Endothelial cell (in vitro differentiated cells): ENCODE measurements around the gene WHRN. TPM values are rescaled to one million over a fixed set of nuclear protein-coding genes. Genes with fewer than 3 reads are reported as not detected.

Experiments
- DNase-seq: peaks from one replicate; pipeline ENCODE4 v3.0.0; 2021; ENCODE audit warnings: low spot score
- H3K27ac Mint-ChIP-seq: one replicate; pipeline ENCODE4 v1.8.0; 2021; ENCODE audit warnings: mixed read lengths, inconsistent platforms; ENCODE audit not compliant: unreplicated experiment
- H3K27me3 Mint-ChIP-seq: one replicate; pipeline ENCODE4 v1.8.0; 2021; ENCODE audit warnings: mild to moderate bottlenecking, moderate library complexity, mixed read lengths, inconsistent platforms; ENCODE audit not compliant: unreplicated experiment
- H3K36me3 Mint-ChIP-seq: one replicate; pipeline ENCODE4 v1.8.0; 2021; ENCODE audit warnings: mild to moderate bottlenecking, low read depth, mixed read lengths, inconsistent platforms; ENCODE audit not compliant: unreplicated experiment
- H3K4me1 Mint-ChIP-seq: one replicate; pipeline ENCODE4 v1.8.0; 2021; ENCODE audit warnings: mild to moderate bottlenecking, mixed read lengths, inconsistent platforms; ENCODE audit not compliant: unreplicated experiment
- H3K4me3 Mint-ChIP-seq: one replicate; pipeline ENCODE4 v1.8.0; 2021; ENCODE audit warnings: mild to moderate bottlenecking, mixed read lengths, inconsistent platforms; ENCODE audit not compliant: unreplicated experiment
- H3K9me3 Mint-ChIP-seq: one replicate; pipeline ENCODE4 v1.8.0; 2021; ENCODE audit warnings: mixed read lengths, inconsistent platforms; ENCODE audit not compliant: unreplicated experiment
- total RNA-seq: library from RNA; stranded (reverse); fragmentation: NEBNext Ultra II Directional; extraction: Animal tissue kit (Norgen Biotek cat#: 25700); gene quantifications from one replicate; pipeline ENCODE4 v1.2.1, GENCODE V29; 2021; ENCODE audit not compliant: unreplicated experiment
- TF ChIP-seq, protein P1 (sequence below): fragments of 200-600 bp; sonication (generic); IDR thresholded peaks from one replicate; pipeline ENCODE4 v1.5.0; 2021; ENCODE audit warnings: antibody characterized with exemption; ENCODE audit not compliant: unreplicated experiment

Gene WHRN
- total RNA-seq, 1 donor from 2014 or later: 4.1 TPM

DNA sequence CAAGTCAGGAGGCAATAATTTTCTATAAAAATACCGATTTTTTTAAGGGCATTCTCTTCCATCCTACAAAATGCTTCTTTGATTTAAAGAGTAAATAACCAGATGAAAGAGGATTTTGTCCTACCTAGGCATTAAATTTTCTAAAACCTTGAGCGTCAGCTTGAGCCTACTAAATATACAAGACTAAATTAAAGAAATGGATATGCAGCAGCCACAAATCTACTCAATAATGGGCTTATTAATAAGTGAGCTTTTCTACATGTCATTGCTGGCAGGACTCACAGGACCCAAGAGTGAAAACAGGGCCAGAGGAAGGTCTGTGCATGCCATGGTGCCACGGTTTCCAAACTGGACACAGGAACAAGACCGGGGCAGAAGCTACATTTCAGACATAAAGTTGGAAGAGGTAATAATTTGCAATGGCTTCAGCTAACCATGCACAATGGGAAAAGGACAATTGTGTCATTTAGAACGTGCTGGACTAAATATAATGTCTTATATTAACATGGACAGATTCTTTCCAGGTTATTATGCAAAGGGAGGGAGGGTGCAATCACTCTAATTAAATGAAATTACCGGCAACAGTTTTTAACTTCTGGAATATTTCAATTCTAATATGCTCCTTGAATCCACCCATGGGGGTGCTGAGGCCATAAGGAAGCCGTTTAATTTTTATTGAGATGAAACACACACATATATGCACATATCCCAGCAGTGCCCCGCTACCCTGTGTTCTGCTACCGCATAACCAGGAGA lies 5.2 kb downstream of the WHRN start:
- no peak for DNase-seq
- H3K27ac Mint-ChIP-seq: no peak overlapping the region
- H3K9me3 Mint-ChIP-seq: no peaks in the 10 kb centered on the region
- TF ChIP-seq, protein P1, sequence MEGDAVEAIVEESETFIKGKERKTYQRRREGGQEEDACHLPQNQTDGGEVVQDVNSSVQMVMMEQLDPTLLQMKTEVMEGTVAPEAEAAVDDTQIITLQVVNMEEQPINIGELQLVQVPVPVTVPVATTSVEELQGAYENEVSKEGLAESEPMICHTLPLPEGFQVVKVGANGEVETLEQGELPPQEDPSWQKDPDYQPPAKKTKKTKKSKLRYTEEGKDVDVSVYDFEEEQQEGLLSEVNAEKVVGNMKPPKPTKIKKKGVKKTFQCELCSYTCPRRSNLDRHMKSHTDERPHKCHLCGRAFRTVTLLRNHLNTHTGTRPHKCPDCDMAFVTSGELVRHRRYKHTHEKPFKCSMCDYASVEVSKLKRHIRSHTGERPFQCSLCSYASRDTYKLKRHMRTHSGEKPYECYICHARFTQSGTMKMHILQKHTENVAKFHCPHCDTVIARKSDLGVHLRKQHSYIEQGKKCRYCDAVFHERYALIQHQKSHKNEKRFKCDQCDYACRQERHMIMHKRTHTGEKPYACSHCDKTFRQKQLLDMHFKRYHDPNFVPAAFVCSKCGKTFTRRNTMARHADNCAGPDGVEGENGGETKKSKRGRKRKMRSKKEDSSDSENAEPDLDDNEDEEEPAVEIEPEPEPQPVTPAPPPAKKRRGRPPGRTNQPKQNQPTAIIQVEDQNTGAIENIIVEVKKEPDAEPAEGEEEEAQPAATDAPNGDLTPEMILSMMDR: no peak
- H3K27me3 Mint-ChIP-seq: peaks cover 16% of the 10 kb centered on the region
- no peaks in the 10 kb centered on the region for H3K4me1 Mint-ChIP-seq
- no peaks in the 10 kb centered on the region for H3K36me3 Mint-ChIP-seq
- H3K4me3 Mint-ChIP-seq: no peak overlapping the region

DNA sequence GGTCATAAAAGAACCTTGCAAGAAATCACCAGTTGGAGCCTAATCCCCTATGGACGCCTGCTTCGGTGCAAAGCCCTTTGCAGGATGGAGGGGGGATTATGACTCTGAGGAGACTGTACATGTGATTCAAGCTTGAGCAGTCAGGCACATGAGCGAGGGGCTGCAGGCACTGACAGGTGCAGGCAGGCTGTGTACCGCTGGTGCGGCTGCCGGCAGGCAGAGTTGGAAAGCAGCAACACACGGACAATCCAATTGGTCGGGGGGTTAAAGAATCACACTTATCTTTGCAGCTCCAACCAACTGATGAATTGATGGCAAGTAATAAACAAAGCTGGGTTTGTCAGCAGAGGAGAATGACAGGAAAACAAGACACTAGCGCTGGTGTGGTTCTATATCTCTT lies 5.7 kb downstream of the WHRN start:
- Mint-ChIP-seq H3K4me3 (no peak overlapping the region), H3K27me3 (peaks cover 18% of the 10 kb centered on the region), H3K9me3 (no peaks in the 10 kb centered on the region), H3K36me3 (no peaks in the 10 kb centered on the region), H3K4me1 (no peaks in the 10 kb centered on the region), H3K27ac (no peak overlapping the region)
- TF ChIP-seq, protein P1: no peak
- DNase-seq: no peak

DNA sequence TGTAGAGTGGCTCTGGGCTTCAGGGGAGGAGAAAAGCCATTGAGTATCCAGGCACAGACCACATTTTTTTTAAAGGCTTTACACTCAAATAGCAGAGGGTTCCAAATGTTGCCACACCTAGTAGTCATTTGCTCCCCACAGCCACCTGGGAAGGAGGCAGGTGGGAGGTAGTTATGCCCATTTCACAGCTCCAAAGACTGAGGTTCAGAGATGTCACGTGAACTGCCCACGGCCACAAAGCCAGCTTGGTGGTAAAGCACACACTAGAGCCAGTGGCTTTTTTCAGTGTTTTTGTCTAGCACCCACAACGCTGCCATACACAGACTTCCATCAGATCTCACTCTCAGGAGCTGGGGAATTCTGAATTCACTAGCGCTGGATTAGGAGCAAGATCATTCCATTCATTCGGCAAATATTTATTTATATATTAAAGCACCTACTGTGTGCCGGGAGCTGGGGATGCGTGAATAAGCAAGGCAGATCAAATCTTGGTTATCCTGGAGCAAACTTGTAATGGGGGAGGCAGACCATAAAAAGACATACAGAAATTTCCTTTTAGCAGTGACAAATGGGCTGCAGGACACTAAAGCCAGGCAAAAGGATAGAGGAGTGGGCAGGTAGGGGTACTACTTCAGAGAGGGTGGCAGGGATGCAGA lies 7.4 kb downstream of the WHRN start:
- H3K9me3 Mint-ChIP-seq: no peaks in the 10 kb centered on the region
- TF ChIP-seq, protein P1: no peak
- H3K4me3 Mint-ChIP-seq: no peak overlapping the region
- H3K27ac Mint-ChIP-seq: no peak overlapping the region
- peaks cover 9% of the 10 kb centered on the region for H3K27me3 Mint-ChIP-seq
- no peaks in the 10 kb centered on the region for H3K36me3 Mint-ChIP-seq
- DNase-seq: no peak
- peaks cover 9% of the 10 kb centered on the region for H3K4me1 Mint-ChIP-seq

DNA sequence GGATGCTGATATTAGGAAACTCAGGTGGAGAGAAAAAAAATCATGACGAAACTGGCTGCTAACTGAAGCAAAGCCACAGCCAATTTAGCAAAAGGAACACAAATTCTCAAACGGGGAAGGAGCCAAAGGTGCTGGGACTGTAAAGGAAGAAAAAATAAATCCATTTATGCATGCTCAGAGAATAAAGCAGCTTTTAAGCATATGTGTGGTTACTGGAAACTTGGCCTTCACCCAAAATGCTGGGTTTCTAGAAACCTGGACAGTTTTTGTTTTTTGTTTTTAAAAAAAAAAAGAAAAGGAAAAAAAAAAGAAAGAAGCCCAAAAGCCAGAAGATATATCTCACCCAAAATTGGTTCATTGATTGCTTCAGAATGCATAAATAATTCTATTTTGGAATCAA lies 8.0 kb downstream of the WHRN start:
- Mint-ChIP-seq H3K27ac (no peak overlapping the region), H3K36me3 (no peaks in the 10 kb centered on the region), H3K27me3 (peaks cover 3% of the 10 kb centered on the region), H3K9me3 (no peaks in the 10 kb centered on the region), H3K4me3 (no peak overlapping the region), H3K4me1 (peaks cover 9% of the 10 kb centered on the region)
- no peak for DNase-seq
- TF ChIP-seq, protein P1: no peak

DNA sequence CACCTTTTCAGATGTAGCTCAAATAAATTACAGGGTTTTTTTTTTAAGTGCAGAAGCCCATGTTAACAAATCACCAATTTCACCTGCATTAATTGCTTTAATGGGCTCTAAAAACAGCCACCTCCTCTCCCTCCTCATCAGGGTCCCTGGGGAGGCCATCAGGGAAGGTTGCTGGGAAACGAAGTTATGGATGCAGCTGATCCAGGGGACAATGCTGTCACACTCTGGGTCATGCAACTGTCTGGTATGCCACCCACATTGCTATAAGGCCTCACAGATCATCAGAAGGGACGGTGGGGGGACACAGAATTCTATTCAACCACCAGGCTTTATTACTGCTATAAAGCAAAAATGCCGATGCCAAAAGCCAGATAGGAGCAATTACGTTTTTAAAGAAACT lies 9.3 kb downstream of the WHRN start:
- Mint-ChIP-seq H3K4me1 (peaks cover 9% of the 10 kb centered on the region), H3K36me3 (no peaks in the 10 kb centered on the region), H3K9me3 (no peaks in the 10 kb centered on the region), H3K27me3 (peaks cover 2% of the 10 kb centered on the region), H3K4me3 (no peak overlapping the region), H3K27ac (no peak overlapping the region)
- TF ChIP-seq, protein P1: no peak
- DNase-seq: no peak
